Fibroblast of mammary gland (primary cell): Measurements from ENCODE around the gene FOXO3.

ENCODE experiments used
- DNase-seq: peaks from one replicate; pipeline ENCODE4 v3.0.0-alpha.2; 2010; ENCODE audit warnings: low read depth
- H3K4me3 ChIP-seq: 2 replicates; pipeline ENCODE4 v1.5.1; 2011; ENCODE audit warnings: low read depth, mild to moderate bottlenecking, low read length, moderate library complexity; ENCODE audit not compliant: control insufficient read depth
- CTCF ChIP-seq: conservative IDR thresholded peaks from 2 replicates; pipeline ENCODE4 v1.5.1; 2011; ENCODE audit warnings: low read depth, low read length, inconsistent platforms; ENCODE audit not compliant: control insufficient read depth, insufficient read depth

The FOXO3 gene

GRCh38 chr6:108609276-108609769 lies 48.6 kb downstream of the FOXO3 start:
- TF ChIP-seq CTCF, result no peak
- peak; percentile 87 for DNase-seq
- no peak overlapping the region for H3K4me3 ChIP-seq

DNA sequence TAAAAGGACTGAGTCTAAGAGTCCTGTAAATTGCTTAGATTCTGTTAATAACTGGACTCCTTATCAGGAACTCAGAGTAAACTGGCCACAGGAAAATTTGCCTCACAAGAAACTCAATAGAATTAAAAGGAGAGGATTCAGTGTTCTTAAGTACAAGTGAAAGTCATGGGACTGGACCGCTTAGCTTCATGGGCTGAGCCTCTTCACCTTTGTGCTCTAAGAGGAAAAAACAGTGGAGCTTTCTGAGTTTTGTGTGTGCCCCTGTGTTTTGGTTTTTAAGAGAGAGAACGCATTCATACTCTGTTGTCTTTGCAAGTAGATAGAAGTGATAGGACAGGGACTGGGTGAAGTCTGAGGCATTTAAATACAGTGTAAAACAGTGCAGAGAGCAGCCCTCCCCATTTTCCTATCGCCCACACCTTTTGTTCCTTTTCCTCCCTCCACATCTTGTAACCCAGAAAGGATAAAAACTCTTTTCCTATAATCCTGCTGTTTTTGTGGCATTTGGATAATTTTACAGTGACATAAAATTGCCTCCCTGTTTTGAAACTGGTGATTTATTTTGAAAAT lies 49.6 kb downstream of the FOXO3 start:
- DNase-seq, result no peak
- no peak for TF ChIP-seq CTCF
- no peak overlapping the region for H3K4me3 ChIP-seq

- H3K4me3 ChIP-seq, result no peak overlapping the region
- TF ChIP-seq CTCF, result no peak
- no peak for DNase-seq
These were observed 50.4 kb downstream of the FOXO3 start for GRCh38 chr6:108610957-108611586.

DNA sequence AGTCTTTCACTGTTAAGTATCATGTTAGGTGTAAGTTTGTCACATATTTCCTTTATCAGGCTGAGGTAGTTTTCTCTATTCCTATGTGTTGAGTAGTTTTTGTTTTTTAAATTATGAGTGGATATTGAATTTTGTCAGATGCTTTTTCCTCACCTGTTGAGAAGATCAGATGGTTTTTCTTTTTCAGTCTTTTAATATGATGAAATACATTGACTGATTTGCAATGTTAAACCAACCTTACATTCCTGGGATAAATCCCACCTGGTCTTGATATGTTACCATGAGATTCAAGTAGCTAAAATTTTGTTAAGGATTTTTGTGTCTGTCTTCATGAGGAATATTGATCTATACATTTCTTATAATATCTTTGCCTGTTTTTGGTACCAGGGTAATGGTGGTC lies 52.1 kb downstream of the FOXO3 start:
- H3K4me3 ChIP-seq, result no peak overlapping the region
- TF ChIP-seq CTCF, result no peak
- DNase-seq, result no peak

DNA sequence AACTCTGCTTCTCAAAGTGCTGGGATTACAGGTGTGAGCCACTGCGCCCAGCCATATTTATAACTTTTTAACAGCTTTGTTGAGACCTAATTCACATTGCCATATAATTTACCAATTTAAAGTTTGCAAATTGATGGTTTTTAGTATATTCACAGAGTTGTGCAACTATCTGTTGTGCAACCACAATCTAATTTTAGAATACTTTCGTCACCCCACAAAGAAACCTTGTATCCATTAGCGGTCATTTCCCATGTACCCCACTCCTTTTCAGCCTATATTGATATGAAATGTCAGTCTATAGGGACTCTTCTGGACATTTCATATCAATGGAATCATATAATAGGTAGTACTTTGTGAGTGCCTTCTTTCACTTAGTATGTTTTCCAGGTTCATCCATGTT lies 55.8 kb downstream of the FOXO3 start:
- no peak overlapping the region for H3K4me3 ChIP-seq
- TF ChIP-seq CTCF, result no peak
- DNase-seq, result peak; percentile 76

- TF ChIP-seq CTCF, result no peak
- H3K4me3 ChIP-seq, result no peak overlapping the region
- peak; percentile 41 for DNase-seq
These were observed 56.3 kb downstream of the FOXO3 start for GRCh38 chr6:108616973-108617372.
